ENCODE data around the gene RAB25.

DNA sequence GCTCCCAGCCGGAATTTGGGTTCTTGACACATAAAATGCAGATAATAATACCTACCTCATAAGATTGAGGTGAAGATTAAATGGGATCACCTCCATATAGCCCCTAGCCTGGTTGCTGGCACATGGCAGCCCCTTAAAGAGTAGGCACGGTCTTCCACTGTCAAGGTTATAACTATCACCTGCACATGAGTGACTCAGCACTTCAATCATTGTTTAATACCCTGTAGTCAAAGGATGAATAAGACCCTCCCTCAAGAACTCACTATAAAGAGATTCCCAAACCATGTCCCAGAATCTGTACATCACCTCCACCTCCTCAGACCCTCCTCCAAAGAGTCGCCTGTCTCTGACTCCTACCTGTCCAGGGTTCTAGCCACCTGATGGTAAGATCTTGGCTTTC lies 47.1 kb downstream of the RAB25 start:
- TF ChIP-seq FOXA2 (IDR thresholded peaks at IDR 0.05) (no peak), HNF4A (conservative IDR thresholded peaks at IDR 0.05) (no peak), HNF4G (IDR thresholded peaks at IDR 0.05) (no peak), TAF1 (conservative IDR thresholded peaks at IDR 0.05) (no peak), RXRA (IDR thresholded peaks at IDR 0.05) (no peak), RAD21 (IDR thresholded peaks at IDR 0.05) (no peak), SP1 (IDR thresholded peaks at IDR 0.05) (no peak), YY1 (IDR thresholded peaks at IDR 0.05) (no peak), JUND (IDR thresholded peaks at IDR 0.05) (no peak)
- TF ChIP-seq, protein P1, sequence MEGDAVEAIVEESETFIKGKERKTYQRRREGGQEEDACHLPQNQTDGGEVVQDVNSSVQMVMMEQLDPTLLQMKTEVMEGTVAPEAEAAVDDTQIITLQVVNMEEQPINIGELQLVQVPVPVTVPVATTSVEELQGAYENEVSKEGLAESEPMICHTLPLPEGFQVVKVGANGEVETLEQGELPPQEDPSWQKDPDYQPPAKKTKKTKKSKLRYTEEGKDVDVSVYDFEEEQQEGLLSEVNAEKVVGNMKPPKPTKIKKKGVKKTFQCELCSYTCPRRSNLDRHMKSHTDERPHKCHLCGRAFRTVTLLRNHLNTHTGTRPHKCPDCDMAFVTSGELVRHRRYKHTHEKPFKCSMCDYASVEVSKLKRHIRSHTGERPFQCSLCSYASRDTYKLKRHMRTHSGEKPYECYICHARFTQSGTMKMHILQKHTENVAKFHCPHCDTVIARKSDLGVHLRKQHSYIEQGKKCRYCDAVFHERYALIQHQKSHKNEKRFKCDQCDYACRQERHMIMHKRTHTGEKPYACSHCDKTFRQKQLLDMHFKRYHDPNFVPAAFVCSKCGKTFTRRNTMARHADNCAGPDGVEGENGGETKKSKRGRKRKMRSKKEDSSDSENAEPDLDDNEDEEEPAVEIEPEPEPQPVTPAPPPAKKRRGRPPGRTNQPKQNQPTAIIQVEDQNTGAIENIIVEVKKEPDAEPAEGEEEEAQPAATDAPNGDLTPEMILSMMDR (IDR thresholded peaks at IDR 0.05; ENCODE audit: low read depth, low read length, missing input control) = no peak
- TF ChIP-seq, protein P2, sequence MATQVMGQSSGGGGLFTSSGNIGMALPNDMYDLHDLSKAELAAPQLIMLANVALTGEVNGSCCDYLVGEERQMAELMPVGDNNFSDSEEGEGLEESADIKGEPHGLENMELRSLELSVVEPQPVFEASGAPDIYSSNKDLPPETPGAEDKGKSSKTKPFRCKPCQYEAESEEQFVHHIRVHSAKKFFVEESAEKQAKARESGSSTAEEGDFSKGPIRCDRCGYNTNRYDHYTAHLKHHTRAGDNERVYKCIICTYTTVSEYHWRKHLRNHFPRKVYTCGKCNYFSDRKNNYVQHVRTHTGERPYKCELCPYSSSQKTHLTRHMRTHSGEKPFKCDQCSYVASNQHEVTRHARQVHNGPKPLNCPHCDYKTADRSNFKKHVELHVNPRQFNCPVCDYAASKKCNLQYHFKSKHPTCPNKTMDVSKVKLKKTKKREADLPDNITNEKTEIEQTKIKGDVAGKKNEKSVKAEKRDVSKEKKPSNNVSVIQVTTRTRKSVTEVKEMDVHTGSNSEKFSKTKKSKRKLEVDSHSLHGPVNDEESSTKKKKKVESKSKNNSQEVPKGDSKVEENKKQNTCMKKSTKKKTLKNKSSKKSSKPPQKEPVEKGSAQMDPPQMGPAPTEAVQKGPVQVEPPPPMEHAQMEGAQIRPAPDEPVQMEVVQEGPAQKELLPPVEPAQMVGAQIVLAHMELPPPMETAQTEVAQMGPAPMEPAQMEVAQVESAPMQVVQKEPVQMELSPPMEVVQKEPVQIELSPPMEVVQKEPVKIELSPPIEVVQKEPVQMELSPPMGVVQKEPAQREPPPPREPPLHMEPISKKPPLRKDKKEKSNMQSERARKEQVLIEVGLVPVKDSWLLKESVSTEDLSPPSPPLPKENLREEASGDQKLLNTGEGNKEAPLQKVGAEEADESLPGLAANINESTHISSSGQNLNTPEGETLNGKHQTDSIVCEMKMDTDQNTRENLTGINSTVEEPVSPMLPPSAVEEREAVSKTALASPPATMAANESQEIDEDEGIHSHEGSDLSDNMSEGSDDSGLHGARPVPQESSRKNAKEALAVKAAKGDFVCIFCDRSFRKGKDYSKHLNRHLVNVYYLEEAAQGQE (IDR thresholded peaks at IDR 0.05) = no peak
- TF ChIP-seq, protein P3, sequence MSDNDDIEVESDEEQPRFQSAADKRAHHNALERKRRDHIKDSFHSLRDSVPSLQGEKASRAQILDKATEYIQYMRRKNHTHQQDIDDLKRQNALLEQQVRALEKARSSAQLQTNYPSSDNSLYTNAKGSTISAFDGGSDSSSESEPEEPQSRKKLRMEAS (IDR thresholded peaks at IDR 0.05) = no peak
- TF ChIP-seq, protein P4, sequence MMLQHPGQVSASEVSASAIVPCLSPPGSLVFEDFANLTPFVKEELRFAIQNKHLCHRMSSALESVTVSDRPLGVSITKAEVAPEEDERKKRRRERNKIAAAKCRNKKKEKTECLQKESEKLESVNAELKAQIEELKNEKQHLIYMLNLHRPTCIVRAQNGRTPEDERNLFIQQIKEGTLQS (IDR thresholded peaks at IDR 0.05) = no peak
